ENCODE data around the gene RPS10.
"Not testable (repeated sequence)": the region's sequence is repeated elsewhere in the genome, so short reads cannot be mapped to it uniquely, and the experiment has no call there.

RPS10 gene

DNA sequence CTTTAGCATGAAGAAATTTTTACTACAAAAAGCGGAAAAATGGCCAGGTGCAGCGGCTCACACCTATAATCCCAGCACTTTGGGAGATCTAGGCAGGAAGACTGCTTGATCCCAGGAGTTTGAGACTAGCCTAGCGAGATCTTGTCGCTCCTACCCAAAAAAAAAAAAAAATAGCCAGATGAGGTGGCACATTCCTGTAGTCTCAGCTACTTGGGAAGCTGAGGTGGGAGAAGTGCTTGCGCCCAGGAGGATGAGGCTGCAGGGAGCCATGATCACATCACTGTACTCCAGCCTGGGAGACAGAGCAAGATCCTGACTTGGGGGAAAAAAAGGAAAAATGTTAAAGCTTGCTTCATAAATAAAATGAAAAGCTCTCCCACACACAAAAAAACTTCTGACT lies 47.9 kb downstream of the RPS10 start:
- H3K27ac Mint-ChIP-seq: no peak overlapping the region
- no peaks in the 10 kb centered on the region for H3K27me3 Mint-ChIP-seq (ENCODE audit: low read depth)
- no peaks in the 10 kb centered on the region for H3K36me3 Mint-ChIP-seq (ENCODE audit: low read depth)
- H3K4me3 Mint-ChIP-seq: no peak overlapping the region
- no peaks in the 10 kb centered on the region for H3K4me1 Mint-ChIP-seq (ENCODE audit: low read depth)
- H3K9me3 Mint-ChIP-seq: no peaks in the 10 kb centered on the region

DNA sequence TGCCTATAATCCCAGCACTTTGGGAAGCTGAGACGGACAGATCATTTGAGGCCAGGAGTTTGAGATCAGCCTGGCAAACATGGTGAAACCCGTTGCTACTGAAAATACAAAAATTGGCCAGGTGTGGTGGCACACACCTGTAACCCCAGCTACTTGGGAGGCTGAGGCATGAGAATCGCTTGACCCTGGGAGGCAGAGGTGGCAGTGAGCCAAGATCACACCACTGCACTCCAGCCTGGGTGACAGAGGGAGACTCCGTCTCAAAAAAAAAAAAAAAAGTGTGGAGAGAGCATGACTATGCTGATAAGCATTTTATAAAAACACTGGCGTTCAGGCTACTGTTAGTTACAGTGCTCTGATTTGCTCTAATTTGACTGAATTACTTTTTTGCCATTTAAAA lies 48.3 kb downstream of the RPS10 start:
- H3K4me1 Mint-ChIP-seq (ENCODE audit: low read depth); H3K9me3 Mint-ChIP-seq; H3K4me3 Mint-ChIP-seq; H3K36me3 Mint-ChIP-seq (ENCODE audit: low read depth); H3K27ac Mint-ChIP-seq; H3K27me3 Mint-ChIP-seq (ENCODE audit: low read depth): not testable (repeated sequence)

DNA sequence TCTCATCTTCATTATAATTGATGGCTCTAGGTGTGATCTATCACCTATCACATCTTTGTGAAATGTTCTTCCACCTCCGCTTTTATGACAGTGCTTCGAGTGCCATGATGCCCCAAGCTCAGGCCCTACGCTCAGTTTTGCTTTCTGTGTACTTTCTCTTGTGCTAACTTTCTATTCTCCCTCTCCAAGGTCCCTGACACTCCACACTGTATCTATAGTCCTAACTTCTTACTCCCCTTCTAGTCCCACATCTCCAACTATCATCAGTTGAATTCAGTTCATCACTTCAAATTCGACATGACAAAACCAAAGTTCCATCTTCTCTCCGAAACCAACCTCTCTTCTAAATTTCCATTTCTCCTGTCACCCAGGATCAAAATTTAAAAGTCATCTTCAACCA lies 50.0 kb downstream of the RPS10 start:
- H3K4me1 Mint-ChIP-seq (ENCODE audit: low read depth): no peaks in the 10 kb centered on the region
- H3K27ac Mint-ChIP-seq: no peak overlapping the region
- no peaks in the 10 kb centered on the region for H3K9me3 Mint-ChIP-seq
- no peak overlapping the region for H3K4me3 Mint-ChIP-seq
- no peaks in the 10 kb centered on the region for H3K27me3 Mint-ChIP-seq (ENCODE audit: low read depth)
- peaks cover 2% of the 10 kb centered on the region for H3K36me3 Mint-ChIP-seq (ENCODE audit: low read depth)

DNA sequence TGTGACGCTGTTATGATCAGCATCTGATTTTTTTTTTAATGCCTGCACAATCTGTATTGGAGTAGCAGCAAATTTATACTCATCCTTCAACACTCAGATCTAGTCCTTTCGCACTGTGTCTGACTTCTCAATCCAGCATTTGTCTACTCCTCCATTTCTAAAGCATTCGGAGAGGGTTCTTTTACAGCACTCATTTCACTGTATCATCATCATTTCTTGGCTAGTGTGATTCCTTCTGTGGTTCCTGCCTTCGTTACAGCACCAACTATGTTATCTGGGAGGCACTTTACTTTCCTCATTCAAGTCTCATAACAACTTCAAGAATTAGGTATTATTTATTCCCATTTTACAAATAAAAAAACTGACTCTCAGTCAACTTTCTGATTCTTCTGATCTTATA lies 51.4 kb downstream of the RPS10 start:
- Mint-ChIP-seq H3K27me3 (ENCODE audit: low read depth) (no peaks in the 10 kb centered on the region), H3K27ac (no peak overlapping the region), H3K36me3 (ENCODE audit: low read depth) (peaks cover 2% of the 10 kb centered on the region), H3K4me3 (no peak overlapping the region), H3K9me3 (no peaks in the 10 kb centered on the region), H3K4me1 (ENCODE audit: low read depth) (no peaks in the 10 kb centered on the region)

DNA sequence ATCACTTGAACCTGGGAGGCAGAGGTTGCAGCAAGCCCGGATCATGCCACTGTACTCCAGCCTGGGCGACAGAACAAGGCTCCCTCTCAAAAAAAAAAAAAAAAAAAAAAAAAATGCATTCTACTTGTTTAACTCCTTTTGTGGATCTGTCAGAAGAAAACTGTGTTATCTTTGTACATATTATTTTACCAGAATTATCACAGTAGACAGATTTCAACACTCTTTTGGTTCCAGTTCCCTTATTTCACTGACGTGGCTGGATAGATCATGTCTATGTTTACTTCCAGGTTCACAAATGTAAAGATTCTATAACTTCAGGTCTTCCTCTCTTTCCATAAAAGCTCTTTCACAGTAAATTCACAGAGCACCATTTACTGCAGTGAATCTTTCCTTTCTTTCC lies 51.8 kb downstream of the RPS10 start:
- Mint-ChIP-seq H3K27me3 (ENCODE audit: low read depth) (no peaks in the 10 kb centered on the region), H3K9me3 (no peaks in the 10 kb centered on the region), H3K4me1 (ENCODE audit: low read depth) (no peaks in the 10 kb centered on the region), H3K4me3 (no peak overlapping the region), H3K27ac (no peak overlapping the region), H3K36me3 (ENCODE audit: low read depth) (peaks cover 2% of the 10 kb centered on the region)

DNA sequence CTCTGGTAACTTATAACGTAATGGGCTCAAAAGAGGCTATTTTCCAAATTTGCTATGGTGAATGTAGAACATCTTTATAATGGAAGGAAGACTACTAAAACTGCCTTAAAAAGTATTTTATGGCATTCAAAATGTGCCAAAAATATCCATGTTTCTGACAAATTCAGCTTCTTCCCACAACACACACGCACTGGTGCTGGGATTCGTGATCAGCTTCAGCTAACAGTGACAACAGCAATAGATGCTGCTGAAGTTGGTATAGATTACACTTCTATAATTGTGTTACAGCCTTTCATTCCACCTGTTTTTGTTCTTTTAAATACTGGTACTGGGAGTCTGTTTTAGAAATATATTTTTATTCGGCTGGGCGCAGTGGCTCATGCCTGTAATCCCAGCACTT lies 52.4 kb downstream of the RPS10 start:
- H3K27ac Mint-ChIP-seq: no peak overlapping the region
- H3K4me3 Mint-ChIP-seq: no peak overlapping the region
- no peaks in the 10 kb centered on the region for H3K9me3 Mint-ChIP-seq
- no peaks in the 10 kb centered on the region for H3K27me3 Mint-ChIP-seq (ENCODE audit: low read depth)
- H3K36me3 Mint-ChIP-seq (ENCODE audit: low read depth): peaks cover 2% of the 10 kb centered on the region
- no peaks in the 10 kb centered on the region for H3K4me1 Mint-ChIP-seq (ENCODE audit: low read depth)

DNA sequence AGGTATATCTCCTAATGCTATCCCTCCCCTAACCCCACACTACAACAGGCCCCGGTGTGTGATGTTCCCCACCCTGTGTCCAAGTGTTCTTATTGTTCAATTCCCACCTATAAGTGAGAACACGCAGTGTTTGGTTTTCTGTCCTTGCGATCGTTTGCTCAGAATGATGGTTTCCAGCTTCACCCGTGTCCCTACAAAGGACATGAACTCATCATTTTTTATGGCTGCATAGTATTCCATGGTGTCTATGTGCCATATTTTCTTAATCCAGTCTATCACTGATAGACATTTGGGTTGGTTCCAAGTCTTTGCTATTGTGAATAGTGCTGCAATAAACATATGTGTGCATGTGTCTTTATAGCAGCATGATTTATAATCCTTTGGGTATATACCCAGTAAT lies 54.0 kb downstream of the RPS10 start:
- not testable (repeated sequence) for H3K4me1 Mint-ChIP-seq (ENCODE audit: low read depth); H3K27ac Mint-ChIP-seq; H3K27me3 Mint-ChIP-seq (ENCODE audit: low read depth); H3K36me3 Mint-ChIP-seq (ENCODE audit: low read depth); H3K4me3 Mint-ChIP-seq; H3K9me3 Mint-ChIP-seq

DNA sequence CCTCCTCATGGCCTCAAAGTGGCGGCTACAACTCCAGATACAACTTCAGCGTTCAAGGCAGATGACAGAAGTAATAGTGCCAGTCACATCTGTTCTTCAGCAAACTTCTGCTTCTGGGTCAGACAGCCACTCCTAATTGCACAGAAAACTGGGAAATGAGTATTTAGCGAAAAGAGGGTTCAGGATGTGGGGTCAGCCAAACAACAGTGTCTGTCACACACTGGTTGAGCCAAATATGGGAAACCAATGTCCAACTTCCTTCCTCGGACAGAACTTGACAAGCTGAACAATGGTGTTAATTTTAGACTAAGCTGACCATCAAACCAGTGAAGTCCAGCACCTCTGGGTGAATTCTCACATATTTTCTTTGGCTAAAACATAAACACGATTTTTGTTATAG lies 55.5 kb downstream of the RPS10 start:
- peaks cover 2% of the 10 kb centered on the region for H3K36me3 Mint-ChIP-seq (ENCODE audit: low read depth)
- H3K4me3 Mint-ChIP-seq: no peak overlapping the region
- no peaks in the 10 kb centered on the region for H3K9me3 Mint-ChIP-seq
- no peaks in the 10 kb centered on the region for H3K4me1 Mint-ChIP-seq (ENCODE audit: low read depth)
- H3K27ac Mint-ChIP-seq: no peak overlapping the region
- H3K27me3 Mint-ChIP-seq (ENCODE audit: low read depth): no peaks in the 10 kb centered on the region

DNA sequence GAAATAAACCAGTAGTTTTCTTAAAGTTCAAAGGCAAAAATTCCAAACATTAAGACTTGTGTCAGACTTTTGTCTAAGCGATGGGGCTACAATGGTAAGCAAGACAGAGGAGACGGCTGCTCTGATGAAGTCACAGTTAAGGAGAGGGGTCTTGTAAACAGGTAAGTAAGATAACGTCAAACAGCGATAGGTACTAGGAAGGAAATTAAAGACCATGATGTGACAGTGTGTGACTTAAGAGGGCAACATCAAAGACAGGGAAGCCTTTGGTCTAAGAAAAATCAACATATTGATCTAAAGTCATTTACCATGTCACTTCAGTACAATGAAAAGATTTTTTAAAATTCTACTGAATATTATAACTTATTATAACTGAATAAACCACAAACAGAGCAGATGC lies 56.5 kb downstream of the RPS10 start:
- no peaks in the 10 kb centered on the region for H3K27me3 Mint-ChIP-seq (ENCODE audit: low read depth)
- no peak overlapping the region for H3K4me3 Mint-ChIP-seq
- H3K4me1 Mint-ChIP-seq (ENCODE audit: low read depth): no peaks in the 10 kb centered on the region
- no peaks in the 10 kb centered on the region for H3K9me3 Mint-ChIP-seq
- H3K27ac Mint-ChIP-seq: no peak overlapping the region
- peaks cover 2% of the 10 kb centered on the region for H3K36me3 Mint-ChIP-seq (ENCODE audit: low read depth)

Measured in T-helper 1 cell treated with Interleukin-12 subunit alpha and Interleukin-12 subunit beta and Interleukin-4 antibody, amounts not matched to agents 30 μg/mL and 1 μg/mL, for 36 hours (primary cell).